A549 treated with DMSO at 1 μM for 4 hours (cell line): ENCODE results near the gene OPCML. TPM values are rescaled to one million over a fixed set of nuclear protein-coding genes. Genes with fewer than 3 reads are reported as not detected.

Experiments
- total RNA-seq: library from RNA; stranded (reverse); fragments of 200-300 nt; extraction: Qiagen RNA extraction; gene quantifications from 5 replicates; pipeline ENCODE4 v1.2.3, GENCODE V29; 2022; ENCODE audit warnings: low read depth

OPCML gene
- not detected in 5 replicates for total RNA-seq

GRCh38 chr11:133531971-133532651 is at the start of gene OPCML:
OPCML (minus strand) TSS chr11:133532501.

